ENCODE results near the gene KLHL28.

GRCh38 chr14:44897845-44898151 lies 63.9 kb downstream of the KLHL28 start:
- no peak for TF ChIP-seq POLR2A (IDR thresholded peaks at IDR 0.05; ENCODE audit: low read depth, low read length)
- no peak for TF ChIP-seq CTCF (IDR thresholded peaks at IDR 0.05; ENCODE audit: extremely low read depth in 1 of 2, insufficient read depth in 1 of 2, low read depth in 1 of 2, low read length in 2 of 2)
- no peak for TF ChIP-seq MAX (IDR thresholded peaks at IDR 0.05; ENCODE audit: insufficient read depth, insufficient read length)
- no peak for TF ChIP-seq POLR2AphosphoS5 (IDR thresholded peaks at IDR 0.05; ENCODE audit: insufficient read depth, low read depth, low read length)
- no peak for TF ChIP-seq MYC (IDR thresholded peaks at IDR 0.05; ENCODE audit: low read depth, low read length)
- TF ChIP-seq EZH2 (IDR thresholded peaks at IDR 0.05; ENCODE audit: borderline replicate concordance, low read depth, low read length, severe bottlenecking), result no peak

Measured in endothelial cell of umbilical vein (primary cell).